OCI-LY1 (cell line): ENCODE measurements around the gene NMT1.
"Not testable (repeated sequence)": the region's sequence is repeated elsewhere in the genome, so short reads cannot be mapped to it uniquely, and the experiment has no call there.

Experiments
- H2AFZ ChIP-seq: fragments of 200-600 bp; sonication (generic), shearing (Covaris generic); 2 replicates; pipeline ENCODE4 v1.6.0; 2014; ENCODE audit warnings: antibody characterized with exemption, mild to moderate bottlenecking, low read length
- H3F3A ChIP-seq: fragments of 200-600 bp; sonication (generic), shearing (Covaris generic); 2 replicates; pipeline ENCODE4 v1.6.0; 2014; ENCODE audit warnings: mild to moderate bottlenecking, antibody characterized with exemption, low read length, moderate library complexity; ENCODE audit not compliant: insufficient read depth
- H3K27ac ChIP-seq: fragments of 200-600 bp; sonication (generic); 2 replicates; pipeline ENCODE4 v1.5.1; 2014; ENCODE audit warnings: low read length, mixed run types, mild to moderate bottlenecking, low read depth; ENCODE audit not compliant: poor library complexity, severe bottlenecking
- H3K27me3 ChIP-seq: fragments of 200-600 bp; sonication (generic); 2 replicates; pipeline ENCODE4 v1.6.0; 2014; ENCODE audit warnings: antibody characterized with exemption, mild to moderate bottlenecking, low read length, moderate library complexity; ENCODE audit not compliant: insufficient read depth
- H3K36me3 ChIP-seq: fragments of 200-600 bp; sonication (generic); 2 replicates; pipeline ENCODE4 v1.6.1; 2014; ENCODE audit warnings: mild to moderate bottlenecking, antibody characterized with exemption, low read length, moderate library complexity, mixed read lengths; ENCODE audit not compliant: insufficient read depth
- H3K4me1 ChIP-seq: fragments of 200-600 bp; sonication (generic); 2 replicates; pipeline ENCODE4 v1.5.1; 2014; ENCODE audit warnings: mild to moderate bottlenecking, low read length, moderate library complexity; ENCODE audit not compliant: insufficient read depth, severe bottlenecking
- H3K4me2 ChIP-seq: fragments of 200-600 bp; sonication (generic), shearing (Covaris generic); 2 replicates; pipeline ENCODE4 v1.6.1; 2014; ENCODE audit warnings: low read length
- H3K4me3 ChIP-seq: fragments of 200-600 bp; sonication (generic); 2 replicates; pipeline ENCODE4 v1.5.1; 2014; ENCODE audit warnings: low read length, low read depth, mild to moderate bottlenecking, mixed read lengths; ENCODE audit not compliant: poor library complexity, severe bottlenecking
- H3K79me2 ChIP-seq: fragments of 200-600 bp; shearing (Covaris generic); 2 replicates; pipeline ENCODE4 v1.6.1; 2016; ENCODE audit warnings: mixed run types, low read length, mixed read lengths; ENCODE audit not compliant: insufficient read depth
- H3K9ac ChIP-seq: fragments of 200-600 bp; sonication (generic), shearing (Covaris generic); 2 replicates; pipeline ENCODE4 v1.6.1; 2014; ENCODE audit warnings: mild to moderate bottlenecking, low read length, mixed read lengths
- H3K9me2 ChIP-seq: fragments of 200-600 bp; sonication (generic), shearing (Covaris generic); 2 replicates; pipeline ENCODE4 v1.6.1; 2014; ENCODE audit warnings: low read depth, mild to moderate bottlenecking, low read length, mixed read lengths
- H3K9me3 ChIP-seq: fragments of 200-600 bp; shearing (Covaris generic); 2 replicates; pipeline ENCODE4 v1.6.1; 2014; ENCODE audit warnings: low read length, mixed read lengths
- H4K20me1 ChIP-seq: fragments of 200-600 bp; sonication (generic), shearing (Covaris generic); 2 replicates; pipeline ENCODE4 v1.6.0; 2016; ENCODE audit warnings: mild to moderate bottlenecking, low read length; ENCODE audit not compliant: insufficient read depth
- EZH2 ChIP-seq: fragments of 200-600 bp; sonication (generic), shearing (Covaris generic); IDR thresholded peaks from 2 replicates; pipeline ENCODE4 v1.8.0; 2017; ENCODE audit warnings: borderline replicate concordance, mixed run types, mild to moderate bottlenecking, antibody characterized with exemption, low read length, moderate library complexity, mixed read lengths
- TF ChIP-seq, protein P1 (sequence below): fragments of 200-600 bp; sonication (generic), shearing (Covaris generic); IDR thresholded peaks from 2 replicates; pipeline ENCODE4 v1.5.1; 2017; ENCODE audit warnings: mild to moderate bottlenecking, antibody characterized with exemption, low read length, moderate library complexity, mixed read lengths

NMT1 gene

DNA sequence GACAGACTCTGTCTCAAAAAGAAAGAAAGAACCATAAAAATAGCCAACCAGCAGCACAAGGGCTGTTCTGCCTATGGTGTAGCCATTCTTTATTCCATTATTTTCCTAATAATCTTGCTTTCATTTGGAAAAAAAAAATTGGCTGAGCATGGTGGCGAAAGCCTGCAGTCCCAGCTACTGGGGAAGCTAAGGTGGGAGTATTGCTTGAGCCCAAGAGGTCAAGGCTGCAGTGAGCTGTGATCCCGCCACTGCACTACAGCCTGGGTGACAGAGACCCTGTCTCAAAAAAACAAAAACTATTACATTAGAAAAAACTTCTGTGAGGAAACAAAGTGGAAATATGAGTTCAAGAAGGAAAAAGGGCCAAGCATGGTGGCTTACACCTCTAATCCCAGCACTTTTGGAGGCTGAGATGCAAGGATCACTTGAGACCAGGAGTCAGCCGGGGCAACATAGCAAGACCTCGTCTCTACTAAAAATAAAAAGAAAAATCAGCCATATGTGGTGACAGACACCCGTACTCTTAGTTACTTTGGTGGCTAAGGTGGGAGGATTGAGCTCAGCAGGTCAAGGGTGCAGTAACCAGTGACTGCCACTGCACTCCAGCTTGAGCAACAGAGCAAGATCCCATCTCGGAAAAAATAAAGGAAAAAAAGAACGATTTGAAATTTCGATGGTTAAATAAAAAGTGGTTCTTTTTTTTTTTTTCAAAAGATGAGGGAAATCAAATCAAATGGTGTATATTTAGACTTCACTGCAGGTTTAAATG lies 12.1 kb upstream of the NMT1 start:
- H3K4me2 ChIP-seq: no peak overlapping the region; the same call in 1 of the 2 replicates
- H3K4me1 ChIP-seq: peaks cover 32% of the 10 kb centered on the region
- H3K27me3 ChIP-seq: no peaks in the 10 kb centered on the region

DNA sequence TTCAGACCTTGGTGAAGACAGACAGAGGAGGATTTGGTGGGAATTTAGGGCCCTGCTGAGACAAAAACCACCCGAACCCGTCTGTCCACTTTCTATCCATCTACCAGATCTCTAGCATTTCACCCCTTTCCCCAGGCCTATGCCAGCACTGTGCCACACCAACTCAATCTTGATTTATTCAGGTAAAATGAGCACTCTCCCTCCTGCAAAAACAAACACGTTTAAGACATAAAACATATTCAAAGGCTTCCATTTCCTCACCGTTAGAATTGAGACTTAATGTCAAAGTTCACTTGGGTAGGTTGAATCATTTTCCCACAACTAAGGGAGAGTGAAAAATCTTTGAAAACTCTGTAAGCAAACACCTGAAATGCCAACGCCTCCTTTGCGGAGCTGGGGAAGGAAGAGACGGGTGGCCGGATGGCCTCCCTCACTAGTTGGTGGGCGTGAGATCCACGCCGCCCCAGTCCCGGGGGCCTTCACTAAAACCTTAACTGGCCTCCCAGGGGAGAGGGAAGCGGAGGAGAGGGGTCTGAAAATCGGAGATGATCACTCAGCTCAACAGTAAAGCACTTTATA lies 10.5 kb upstream of the NMT1 start:
- H3K27ac ChIP-seq: peak overlapping the region; percentile 93
- H3K4me1 ChIP-seq: peaks cover 32% of the 10 kb centered on the region
- H2AFZ ChIP-seq: no peak overlapping the region
- H3K27me3 ChIP-seq: no peaks in the 10 kb centered on the region
- no peaks in the 10 kb centered on the region for H4K20me1 ChIP-seq
- H3K4me3 ChIP-seq: peak overlapping the region; percentile 77
- H3F3A ChIP-seq: no peaks in the 10 kb centered on the region
- peak overlapping the region; percentile 100 for H3K4me2 ChIP-seq
- TF ChIP-seq, protein P1, sequence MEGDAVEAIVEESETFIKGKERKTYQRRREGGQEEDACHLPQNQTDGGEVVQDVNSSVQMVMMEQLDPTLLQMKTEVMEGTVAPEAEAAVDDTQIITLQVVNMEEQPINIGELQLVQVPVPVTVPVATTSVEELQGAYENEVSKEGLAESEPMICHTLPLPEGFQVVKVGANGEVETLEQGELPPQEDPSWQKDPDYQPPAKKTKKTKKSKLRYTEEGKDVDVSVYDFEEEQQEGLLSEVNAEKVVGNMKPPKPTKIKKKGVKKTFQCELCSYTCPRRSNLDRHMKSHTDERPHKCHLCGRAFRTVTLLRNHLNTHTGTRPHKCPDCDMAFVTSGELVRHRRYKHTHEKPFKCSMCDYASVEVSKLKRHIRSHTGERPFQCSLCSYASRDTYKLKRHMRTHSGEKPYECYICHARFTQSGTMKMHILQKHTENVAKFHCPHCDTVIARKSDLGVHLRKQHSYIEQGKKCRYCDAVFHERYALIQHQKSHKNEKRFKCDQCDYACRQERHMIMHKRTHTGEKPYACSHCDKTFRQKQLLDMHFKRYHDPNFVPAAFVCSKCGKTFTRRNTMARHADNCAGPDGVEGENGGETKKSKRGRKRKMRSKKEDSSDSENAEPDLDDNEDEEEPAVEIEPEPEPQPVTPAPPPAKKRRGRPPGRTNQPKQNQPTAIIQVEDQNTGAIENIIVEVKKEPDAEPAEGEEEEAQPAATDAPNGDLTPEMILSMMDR: no peak
- no peak for TF ChIP-seq EZH2
- H3K9me2 ChIP-seq: no peaks in the 10 kb centered on the region
- H3K9ac ChIP-seq: peak overlapping the region; percentile 94
- no peaks in the 10 kb centered on the region for H3K9me3 ChIP-seq
- H3K79me2 ChIP-seq: peaks cover 26% of the 10 kb centered on the region
- H3K36me3 ChIP-seq: no peaks in the 10 kb centered on the region

More for the DNA sequence above, 12.1 kb upstream of the NMT1 start:
- Histone ChIP-seq H3F3A (no peaks in the 10 kb centered on the region), H3K36me3 (no peaks in the 10 kb centered on the region), H3K27ac (peak overlapping the region; percentile 47), H3K9me3 (no peaks in the 10 kb centered on the region), H3K9me2 (no peaks in the 10 kb centered on the region), H4K20me1 (no peaks in the 10 kb centered on the region), H3K9ac (no peak overlapping the region), H3K79me2 (peaks cover 26% of the 10 kb centered on the region), H2AFZ (no peak overlapping the region), H3K4me3 (no peak overlapping the region)
- TF ChIP-seq, protein P1: no peak; the same call in 1 of the 2 replicates
- TF ChIP-seq EZH2: no peak

DNA sequence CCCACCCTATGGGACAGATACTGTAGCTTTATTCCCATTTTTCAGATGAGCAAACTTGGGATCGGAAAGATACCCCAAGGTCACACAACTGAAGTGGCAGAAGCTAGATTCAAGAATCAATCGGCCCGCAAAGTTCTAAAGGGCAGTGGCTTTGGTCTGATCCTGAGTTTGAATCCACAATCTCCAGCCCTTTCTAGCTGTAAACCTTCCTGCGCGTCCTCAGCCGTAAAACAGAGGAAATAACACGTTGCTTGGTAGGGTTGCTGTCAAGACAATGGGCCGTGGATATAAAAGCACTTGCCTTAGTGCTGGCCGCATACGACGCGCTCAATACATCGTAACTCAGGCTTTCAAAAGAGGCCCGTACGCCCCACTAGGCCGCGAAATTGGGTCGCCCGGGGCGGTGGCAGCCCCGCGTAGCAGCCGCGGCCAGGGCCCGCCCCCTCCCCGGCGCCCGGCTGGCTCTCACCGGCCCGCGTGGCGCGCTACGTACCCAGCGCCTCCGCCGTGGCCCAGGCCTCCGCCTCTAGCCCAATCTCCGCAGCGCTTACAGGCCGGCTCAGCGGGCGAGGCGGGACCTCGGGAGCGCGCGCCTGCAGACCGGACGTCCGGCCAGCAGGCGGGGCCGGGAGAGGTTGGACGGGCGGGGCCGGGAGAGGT lies 9.9 kb upstream of the NMT1 start, which contains the start of gene DCAKD:
Gene DCAKD (minus strand): TSS at position 573 of the 660 bp plus-strand sequence. CDS start 16,747 bp downstream, outside the sequence.
- H3F3A ChIP-seq: no peaks in the 10 kb centered on the region
- peak within 1 kb of the TSS; percentile 77 for H3K4me3 ChIP-seq
- H3K27me3 ChIP-seq: no peaks in the 10 kb centered on the region
- H4K20me1 ChIP-seq: no peaks in the 10 kb centered on the region
- H2AFZ ChIP-seq: no peak within 1 kb of the TSS
- H3K9ac ChIP-seq: peak within 1 kb of the TSS; percentile 94
- no peaks in the 10 kb centered on the region for H3K9me3 ChIP-seq
- H3K79me2 ChIP-seq: peaks cover 26% of the 10 kb centered on the region
- TF ChIP-seq, protein P1: no peak
- no peak for TF ChIP-seq EZH2
- no peaks in the 10 kb centered on the region for H3K9me2 ChIP-seq
- H3K27ac ChIP-seq: peak within 1 kb of the TSS; percentile 93
- H3K4me2 ChIP-seq: peak within 1 kb of the TSS; percentile 100
- peaks cover 32% of the 10 kb centered on the region for H3K4me1 ChIP-seq
- H3K36me3 ChIP-seq: no peaks in the 10 kb centered on the region

DNA sequence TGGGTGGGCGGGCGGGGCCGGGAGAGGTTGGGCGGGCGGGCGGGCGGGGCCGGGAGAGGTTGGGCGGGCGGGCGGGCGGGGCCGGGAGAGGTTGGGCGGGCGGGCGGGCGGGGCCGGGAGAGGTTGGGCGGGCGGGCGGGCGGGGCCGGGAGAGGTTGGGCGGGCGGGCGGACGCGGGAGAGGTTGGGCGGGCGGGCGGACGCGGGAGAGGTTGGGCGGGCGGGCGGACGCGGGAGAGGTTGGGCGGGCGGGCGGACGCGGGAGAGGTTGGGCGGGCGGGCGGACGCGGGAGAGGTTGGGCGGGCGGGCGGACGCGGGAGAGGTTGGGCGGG lies 9.4 kb upstream of the NMT1 start:
- H2AFZ ChIP-seq, H3F3A ChIP-seq, H4K20me1 ChIP-seq, H3K9me2 ChIP-seq, H3K36me3 ChIP-seq, H3K9me3 ChIP-seq, H3K27me3 ChIP-seq: not testable (repeated sequence)
- peak overlapping the region; percentile 90 for H3K27ac ChIP-seq
- H3K79me2 ChIP-seq: peaks cover 26% of the 10 kb centered on the region
- peak overlapping the region; percentile 94; the same call in 1 of the 2 replicates for H3K4me2 ChIP-seq
- peak overlapping the region; percentile 76 for H3K4me3 ChIP-seq
- peaks cover 32% of the 10 kb centered on the region for H3K4me1 ChIP-seq
- H3K9ac ChIP-seq: peak overlapping the region; percentile 94; the same call in 1 of the 2 replicates
